Left cardiac atrium (tissue), 4 donors: ENCODE measurements around the gene GALR1. TPM values are rescaled to one million over a fixed set of nuclear protein-coding genes. Genes with fewer than 3 reads are reported as not detected.
A peak's percentile ranks its signal among the peaks of the same experiment; 100 is the strongest.

Experiments
- ATAC-seq, 2 donors: fragments of 200-7000 bp; cut with Tn5 transposase; one replicate each; pipeline ENCODE4 v1.9.1; 2020; ENCODE audit warnings: mild to moderate bottlenecking in 2 of 2, moderate library complexity in 2 of 2
- DNase-seq: peaks from one replicate; pipeline ENCODE4 v3.0.0-alpha.2; 2020
- intact Hi-C, 2 donors: fragments of 100-400 bp; cut with DNase I; formaldehyde crosslinking; loops; one replicate each; pipeline versions ENCODE4 v1.14.1 to v1.15.1; 2022 to 2023
- total RNA-seq, 2 donors: library from RNA; stranded (reverse); fragmentation: NEBNext Ultra II Directional; extraction: Animal tissue kit (Norgen Biotek cat#: 25700); gene quantifications; one replicate each; pipeline ENCODE4 v1.2.1, GENCODE V29; 2021
- donor health status: DM: no; HTN: yes; CAD: no.
- donor health status: DM: no; HTN: yes; CAD: no; lungs with severe emphysema.
- donor health status: DM: yes; HTN: yes; CAD: no.
- donor health status: Dilated cardiomyopathy.

Gene GALR1
- total RNA-seq, 2 donors from 2014 or later, result 0.03 to 0.06 TPM

DNA sequence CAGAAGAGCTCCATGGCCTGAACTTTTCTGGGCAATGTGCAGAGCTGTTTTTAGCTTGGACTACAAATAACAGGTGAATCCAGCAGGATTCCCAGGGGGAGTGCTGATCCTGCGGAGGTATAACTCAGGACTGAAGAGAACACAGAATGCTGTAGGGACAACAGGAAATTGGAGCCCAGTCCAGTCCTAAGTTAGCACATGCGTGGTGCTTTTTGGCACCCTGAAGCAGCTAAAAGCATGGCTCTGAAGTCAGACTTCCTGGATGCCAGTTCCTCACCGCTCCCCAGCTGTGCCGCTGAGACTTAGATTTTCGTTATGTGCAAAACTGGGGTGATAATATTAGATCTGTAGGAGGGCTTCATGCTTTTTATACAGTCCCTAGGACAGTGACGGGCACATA lies 58.6 kb downstream of the GALR1 start:
- DNase-seq, result no peak
- intact Hi-C loops, result no loop called here
- ATAC-seq, result no peak

GRCh38 chr18:77314511-77314910 lies 64.9 kb downstream of the GALR1 start:
- intact Hi-C loops, result no loop called here
- ATAC-seq (no peak), DNase-seq (no peak)

GRCh38 chr18:77314952-77315351 lies 65.3 kb downstream of the GALR1 start:
- intact Hi-C loops, result no loop called here
- ATAC-seq (no peak), DNase-seq (no peak)

GRCh38 chr18:77316008-77316407 lies 66.4 kb downstream of the GALR1 start:
- intact Hi-C loops, result no loop called here
- ATAC-seq (no peak), DNase-seq (no peak)

- DNase-seq (no peak), ATAC-seq (no peak)
- intact Hi-C loops, result no loop called here
Observed at GRCh38 chr18:77316641-77317040, 67.0 kb downstream of the GALR1 start.

DNA sequence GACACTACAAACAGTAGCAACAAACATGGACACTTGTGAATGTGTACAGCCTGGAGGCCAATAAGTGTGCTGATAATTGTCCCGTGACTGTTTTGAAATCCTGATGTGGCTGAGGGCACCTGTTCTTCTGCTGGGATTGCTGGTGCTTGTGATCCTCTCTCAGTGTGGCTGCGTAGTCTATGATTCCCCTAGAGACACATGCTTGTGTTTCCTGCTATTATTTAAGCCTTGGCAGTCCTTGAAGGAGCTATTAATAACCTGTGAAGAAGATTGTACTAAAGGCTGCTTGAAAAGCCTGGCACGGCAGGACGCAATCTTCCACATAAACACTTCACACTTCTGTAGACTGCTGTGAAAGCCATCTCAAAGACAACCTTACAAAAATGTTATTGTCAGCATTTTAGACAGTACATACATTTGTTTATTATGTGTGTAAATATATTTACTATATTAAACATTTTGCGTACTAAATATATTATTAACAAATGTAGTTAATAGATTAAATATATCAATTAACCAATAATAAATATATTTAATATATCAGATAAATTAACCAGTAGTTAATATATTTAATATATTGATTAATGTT lies 71.4 kb downstream of the GALR1 start:
- intact Hi-C loops, result no loop called here
- ATAC-seq (peak; percentile 75 to 79), DNase-seq (no peak)

GRCh38 chr18:77321823-77322805 lies 72.5 kb downstream of the GALR1 start:
- intact Hi-C loops, result no loop called here
- peak; percentile 10 to 55 for ATAC-seq
- DNase-seq, result no peak

DNA sequence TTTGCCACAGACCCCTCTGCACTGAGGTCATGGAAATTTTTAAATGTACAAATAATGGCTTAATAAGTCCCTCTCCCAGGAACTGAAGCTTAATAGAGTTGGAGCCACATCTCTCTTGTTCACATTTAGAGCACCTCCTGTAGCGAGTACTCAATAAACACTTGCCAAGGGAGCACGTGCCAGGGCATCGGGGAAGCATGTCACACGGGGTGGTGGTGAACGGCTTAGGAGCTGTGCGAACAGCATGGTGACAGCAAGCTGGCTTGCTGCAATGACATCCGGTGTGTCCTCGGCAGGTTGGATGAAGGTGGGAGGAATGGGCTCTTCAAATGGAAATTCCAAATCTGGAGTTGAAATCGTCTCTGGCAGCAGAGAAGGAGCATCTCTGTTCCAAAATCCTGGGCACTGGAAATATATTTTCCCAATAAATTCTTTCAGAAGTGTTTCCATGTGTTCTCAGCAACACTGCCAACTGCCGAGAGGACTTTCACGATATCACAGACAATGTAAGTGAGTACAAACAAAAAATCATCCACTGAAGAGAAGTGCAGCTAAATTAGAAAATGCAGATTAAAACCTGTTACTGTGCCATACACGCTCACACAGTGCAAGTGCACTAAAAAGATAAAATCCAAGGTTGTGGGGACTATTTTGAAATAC lies 74.1 kb downstream of the GALR1 start:
- DNase-seq, result peak; percentile 64
- peak; percentile 86 to 92 for ATAC-seq
- intact Hi-C loops, result no loop called here

Other genes starting within 250 kb of the GALR1 start
- gene MBP, start 117.1 kb upstream of the GALR1 start, total RNA-seq, result 10 to 100 TPM; 21.7 to 24.7 TPM